MM.1S (cell line): ENCODE results near the gene DOK6.

Source experiments
- CTCF ChIP-seq: fragments of 300-600 bp; sonication (generic); IDR thresholded peaks from 2 replicates; pipeline ENCODE4 v1.5.1; 2016; ENCODE audit warnings: antibody characterized with exemption, low read length, mixed read lengths
- EZH2 ChIP-seq: fragments of 300-600 bp; sonication (generic); optimal IDR thresholded peaks from 2 replicates; pipeline ENCODE3; 2017; ENCODE audit warnings: low read depth, mild to moderate bottlenecking, antibody characterized with exemption, low read length, mixed read lengths
- EZH2phosphoT487 ChIP-seq: fragments of 300-600 bp; sonication (generic); IDR thresholded peaks from 2 replicates; pipeline ENCODE4 v1.6.1; 2018; ENCODE audit warnings: antibody characterized with exemption, low read length

GRCh38 chr18:69402533-69402989, 1.9 kb downstream of the DOK6 start:
- TF ChIP-seq CTCF (no peak), EZH2 (no peak), EZH2phosphoT487 (no peak)
